AG04450 (cell line): ENCODE results near the gene RPS26. TPM values are rescaled to one million over a fixed set of nuclear protein-coding genes. Genes with fewer than 3 reads are reported as not detected.

Experiments used
- CTCF ChIA-PET: fragments of 300-600, 350-600 bp; formaldehyde crosslinking; extraction: SDS; loops from one replicate; lab custom pipeline; 2022; ENCODE audit warnings: antibody characterized with exemption, inconsistent platforms; lab: Charles Lee
- POLR2A ChIA-PET: fragments of 350-600 bp; formaldehyde crosslinking; extraction: SDS; loops from one replicate; lab custom pipeline; 2021; ENCODE audit warnings: antibody characterized with exemption, inconsistent platforms; lab: Yijun Ruan, JAX
- DNase-seq: peaks from one replicate; pipeline ENCODE4 v3.0.0-alpha.2; 2011; ENCODE audit warnings: low read depth, low spot score
- H3K27ac ChIP-seq: one replicate; pipeline ENCODE4 v1.5.1; 2012; ENCODE audit warnings: low read depth, low read length, control low read depth
- H3K27me3 ChIP-seq: one replicate; pipeline ENCODE4 v1.6.0; 2012; ENCODE audit warnings: low read length; ENCODE audit not compliant: control insufficient read depth, insufficient read depth
- H3K4me3 ChIP-seq: 2 replicates; pipeline ENCODE4 v1.5.1; 2011; ENCODE audit warnings: mild to moderate bottlenecking, low read depth, low read length, control low read depth
- H3K9me3 ChIP-seq: 2 replicates; pipeline ENCODE4 v1.5.1; 2012; ENCODE audit warnings: low read length; ENCODE audit not compliant: control insufficient read depth, insufficient read depth
- polyA plus RNA-seq: library from polyadenylated mRNA; depleted of rRNA; stranded (reverse); fragments of >200 nt; gene quantifications from 2 replicates; pipeline ENCODE4 v1.2.3, GENCODE V29; 2011
- TF ChIP-seq, protein P1 (sequence below): IDR thresholded peaks from 2 replicates; pipeline ENCODE4 v1.5.1; 2011; ENCODE audit warnings: low read depth, low read length, control low read depth, inconsistent platforms

Gene RPS26
- polyA plus RNA-seq, 1 experiment = 348 TPM

DNA sequence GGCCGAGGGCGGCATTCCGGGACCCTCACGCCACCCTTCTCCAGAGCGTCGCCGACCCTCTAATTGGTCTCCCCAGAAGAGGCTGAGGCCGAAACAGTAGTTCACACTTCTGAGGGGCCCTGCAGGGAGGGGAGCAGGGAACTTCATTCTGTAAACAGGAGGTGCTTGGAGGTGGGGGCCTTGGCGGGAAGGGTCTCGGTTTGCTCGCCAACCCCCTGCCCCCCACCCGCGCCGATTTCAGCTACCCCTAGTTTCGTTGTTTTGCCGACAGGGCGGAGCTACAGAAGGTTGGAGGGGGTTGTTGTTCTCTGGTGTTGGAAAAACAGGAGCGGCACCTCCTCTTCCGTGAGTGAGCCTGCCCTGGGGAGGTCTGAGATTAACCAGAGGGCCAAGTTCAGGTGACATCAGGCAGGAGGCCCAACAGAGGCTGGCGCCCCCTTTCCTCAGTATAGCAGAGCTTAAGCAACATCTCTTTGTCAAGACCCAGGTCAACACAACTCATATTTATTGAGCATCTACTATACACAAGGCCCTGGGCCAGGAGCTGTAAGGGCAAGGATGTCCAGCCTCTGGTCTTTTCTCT, 38.9 kb downstream of the RPS26 start:
- TF ChIP-seq, protein P1, sequence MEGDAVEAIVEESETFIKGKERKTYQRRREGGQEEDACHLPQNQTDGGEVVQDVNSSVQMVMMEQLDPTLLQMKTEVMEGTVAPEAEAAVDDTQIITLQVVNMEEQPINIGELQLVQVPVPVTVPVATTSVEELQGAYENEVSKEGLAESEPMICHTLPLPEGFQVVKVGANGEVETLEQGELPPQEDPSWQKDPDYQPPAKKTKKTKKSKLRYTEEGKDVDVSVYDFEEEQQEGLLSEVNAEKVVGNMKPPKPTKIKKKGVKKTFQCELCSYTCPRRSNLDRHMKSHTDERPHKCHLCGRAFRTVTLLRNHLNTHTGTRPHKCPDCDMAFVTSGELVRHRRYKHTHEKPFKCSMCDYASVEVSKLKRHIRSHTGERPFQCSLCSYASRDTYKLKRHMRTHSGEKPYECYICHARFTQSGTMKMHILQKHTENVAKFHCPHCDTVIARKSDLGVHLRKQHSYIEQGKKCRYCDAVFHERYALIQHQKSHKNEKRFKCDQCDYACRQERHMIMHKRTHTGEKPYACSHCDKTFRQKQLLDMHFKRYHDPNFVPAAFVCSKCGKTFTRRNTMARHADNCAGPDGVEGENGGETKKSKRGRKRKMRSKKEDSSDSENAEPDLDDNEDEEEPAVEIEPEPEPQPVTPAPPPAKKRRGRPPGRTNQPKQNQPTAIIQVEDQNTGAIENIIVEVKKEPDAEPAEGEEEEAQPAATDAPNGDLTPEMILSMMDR = no peak
- Histone ChIP-seq H3K4me3 (peak overlapping the region; percentile 69), H3K27ac (no peak overlapping the region), H3K27me3 (peaks cover 39% of the 10 kb centered on the region), H3K9me3 (no peaks in the 10 kb centered on the region; the same call in 1 of the 2 replicates)
- ChIA-PET POLR2A (interaction anchor here (3.6 kb wide), 1 partner anchor 24 kb away, joined by 19 read pairs; the partner anchor contains the start of gene PA2G4), CTCF (interaction anchor here (0.6 to 2.2 kb wide), 4 partner anchors 9 to 109 kb away, joined by 3 to 7 read pairs (median 6); no protein-coding TSS in a partner anchor)
- DNase-seq = no peak

DNA sequence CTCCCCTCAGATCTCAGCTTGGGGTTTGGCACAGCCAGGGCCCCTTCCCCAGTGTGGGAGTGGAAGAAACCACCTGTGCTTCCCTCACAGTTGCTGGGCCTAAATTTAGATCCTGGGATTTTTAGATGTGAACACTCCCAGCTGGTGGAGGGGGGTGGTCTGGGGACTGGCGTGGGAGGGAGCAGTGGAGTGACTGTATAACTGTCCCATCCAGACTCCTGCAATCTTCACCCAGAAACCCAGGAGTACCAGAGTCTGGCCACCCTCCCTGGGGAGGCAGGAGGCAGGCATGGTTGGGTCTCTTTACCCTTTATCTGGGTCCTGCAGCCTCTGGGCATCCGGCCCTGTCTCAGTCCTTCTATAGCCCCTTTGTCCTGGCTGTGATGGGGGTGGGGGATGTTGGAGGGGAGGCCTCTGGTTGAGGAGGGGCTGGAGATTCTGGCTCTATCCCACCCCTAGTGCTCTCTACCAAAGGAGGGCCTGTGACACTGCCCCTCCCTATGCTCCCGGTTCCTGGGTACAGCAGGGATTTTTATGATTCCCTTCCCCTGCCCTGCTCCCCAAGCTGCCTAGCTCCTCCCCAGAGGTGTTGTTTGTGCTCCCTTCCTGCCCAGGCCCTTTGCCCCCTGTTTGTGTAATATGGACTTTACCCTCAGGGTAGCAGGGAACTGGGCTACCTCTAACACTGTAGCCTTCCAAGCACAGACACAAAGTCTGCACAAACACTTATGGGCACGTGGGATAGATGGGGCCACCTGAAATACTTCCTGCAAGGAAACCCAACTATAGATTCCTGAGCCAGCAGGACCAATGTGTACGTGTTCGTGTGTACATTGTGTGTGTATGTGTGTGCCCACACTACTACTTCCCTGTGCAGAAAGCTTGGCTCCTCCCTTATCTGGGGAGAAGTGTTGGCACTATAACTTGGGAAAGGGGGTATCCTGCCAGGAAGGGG, 40.0 kb downstream of the RPS26 start:
- TF ChIP-seq, protein P1 = no peak
- no peak overlapping the region for H3K4me3 ChIP-seq
- H3K27ac ChIP-seq = peak overlapping the region; percentile 21
- ChIA-PET CTCF (interaction anchor here (0.6 to 0.9 kb wide), 3 partner anchors 10 to 108 kb away, joined by 3 to 7 read pairs (median 7); no protein-coding TSS in a partner anchor), POLR2A (interaction anchor here (0.6 to 3.6 kb wide), 2 partner anchors 23 to 34 kb away, joined by 3 to 19 read pairs; partner anchors contain the start of gene PA2G4)
- no peaks in the 10 kb centered on the region; the same call in 1 of the 2 replicates for H3K9me3 ChIP-seq
- DNase-seq = no peak
- peaks cover 39% of the 10 kb centered on the region for H3K27me3 ChIP-seq

DNA sequence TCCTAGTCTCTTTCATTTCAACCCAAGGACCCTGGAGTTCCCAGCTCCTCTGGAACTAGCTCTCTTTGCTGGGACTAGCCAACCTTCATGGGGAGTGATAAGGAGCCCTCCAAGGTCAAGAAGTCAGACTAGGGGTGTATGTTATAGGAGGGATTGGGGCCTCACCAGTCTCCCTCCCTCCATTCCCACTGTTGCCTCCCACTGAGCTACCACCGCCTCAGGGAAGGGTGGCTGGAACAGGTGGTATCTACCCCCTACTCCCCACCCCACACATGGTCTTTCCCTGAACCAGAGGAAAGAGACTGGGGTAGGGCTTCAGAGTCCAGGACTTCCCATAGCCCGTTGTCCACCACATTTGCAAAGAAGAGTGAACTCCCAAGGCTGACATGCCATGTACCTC, 40.7 kb downstream of the RPS26 start:
- Histone ChIP-seq H3K27ac (no peak overlapping the region), H3K27me3 (peaks cover 39% of the 10 kb centered on the region), H3K9me3 (no peaks in the 10 kb centered on the region; the same call in 1 of the 2 replicates), H3K4me3 (no peak overlapping the region)
- POLR2A ChIA-PET = interaction anchor here (0.6 kb wide), 1 partner anchor 33 kb away, joined by 3 read pairs; no protein-coding TSS in a partner anchor
- no peak for DNase-seq
- CTCF ChIA-PET = interaction anchor here (0.6 kb wide), 1 partner anchor 26 kb away, joined by 7 read pairs; no protein-coding TSS in a partner anchor
- TF ChIP-seq, protein P1 = no peak

DNA sequence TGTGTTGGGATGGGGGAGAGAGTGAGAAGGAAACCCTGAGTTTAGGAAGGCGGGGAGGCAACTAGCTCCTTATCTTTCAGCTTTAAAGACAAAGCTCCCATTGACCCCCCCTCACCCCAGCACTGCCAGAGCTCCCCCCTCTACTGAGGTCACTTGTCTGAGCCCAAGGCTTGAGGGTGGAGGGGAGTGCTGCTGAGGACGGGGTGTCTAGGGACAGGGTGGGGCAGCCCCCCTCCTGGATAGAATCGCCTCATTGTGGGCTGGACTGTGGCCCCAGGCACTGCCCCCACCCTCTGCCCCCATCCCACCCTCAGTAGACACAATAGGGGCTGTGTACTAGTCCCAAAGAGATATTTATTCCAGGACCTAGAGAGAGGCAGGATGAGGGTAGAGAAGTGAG, 41.2 kb downstream of the RPS26 start:
- no peak overlapping the region for H3K27ac ChIP-seq
- ChIA-PET CTCF (no interaction called here), POLR2A (interaction anchor here (1.0 kb wide), 1 partner anchor 21 kb away, joined by 3 read pairs; the partner anchor contains the start of gene PA2G4)
- TF ChIP-seq, protein P1 = no peak
- no peak for DNase-seq
- H3K27me3 ChIP-seq = peaks cover 39% of the 10 kb centered on the region
- no peak overlapping the region for H3K4me3 ChIP-seq
- no peaks in the 10 kb centered on the region; the same call in 1 of the 2 replicates for H3K9me3 ChIP-seq
